Nephron (organoid): ENCODE results near the gene PLBD2.

ENCODE experiments used
- H3K27ac Mint-ChIP-seq, 3 experiments: 2 replicates each; pipeline ENCODE4 v1.8.0; 2020; ENCODE audit warnings: mixed read lengths in 3 of 3, mild to moderate bottlenecking in 2 of 3, moderate library complexity in 1 of 3
- H3K27me3 Mint-ChIP-seq: 2 replicates; pipeline ENCODE4 v1.8.0; 2021; ENCODE audit warnings: low read depth, mild to moderate bottlenecking, moderate library complexity, mixed read lengths
- H3K36me3 Mint-ChIP-seq: 2 replicates; pipeline ENCODE4 v1.8.0; 2020; ENCODE audit warnings: low read depth, mixed read lengths
- H3K4me1 Mint-ChIP-seq: 2 replicates; pipeline ENCODE4 v1.8.0; 2020; ENCODE audit warnings: mixed read lengths
- H3K4me3 Mint-ChIP-seq, 3 experiments: 2 replicates each; pipeline ENCODE4 v1.8.0; 2020; ENCODE audit warnings: mild to moderate bottlenecking in 3 of 3, mixed read lengths in 3 of 3, moderate library complexity in 2 of 3
- H3K9me3 Mint-ChIP-seq: 2 replicates; pipeline ENCODE4 v1.8.0; 2020; ENCODE audit warnings: mixed read lengths
- CTCF ChIP-seq, 3 experiments: fragments of 200-600 bp; sonication (generic); IDR thresholded peaks; one replicate each; pipeline ENCODE4 v1.5.0; 2021; ENCODE audit warnings: antibody characterized with exemption in 3 of 3; ENCODE audit not compliant: unreplicated experiment in 3 of 3

Gene PLBD2

GRCh38 chr12:113326775-113327395, 31.5 kb upstream of the PLBD2 start:
- Mint-ChIP-seq H3K27ac (peak overlapping the region in 2 of 3 experiments; percentile 43 to 77), H3K4me1 (peaks cover 5% of the 10 kb centered on the region), H3K9me3 (no peaks in the 10 kb centered on the region), H3K36me3 (peaks cover 9% of the 10 kb centered on the region), H3K4me3 (no peak overlapping the region), H3K27me3 (peaks cover 10% of the 10 kb centered on the region)
- TF ChIP-seq CTCF (IDR thresholded peaks at IDR 0.05; ENCODE audit: unreplicated experiment in 3 of 3), result no peak

- no peak for TF ChIP-seq CTCF (IDR thresholded peaks at IDR 0.05; ENCODE audit: unreplicated experiment in 3 of 3)
- peaks cover 8% of the 10 kb centered on the region for H3K36me3 Mint-ChIP-seq
- H3K4me1 Mint-ChIP-seq, result peaks cover 5% of the 10 kb centered on the region
- peaks cover 16% of the 10 kb centered on the region for H3K27me3 Mint-ChIP-seq
- H3K27ac Mint-ChIP-seq, result no peak overlapping the region
- H3K9me3 Mint-ChIP-seq, result no peaks in the 10 kb centered on the region
- H3K4me3 Mint-ChIP-seq, result no peak overlapping the region
Measured at GRCh38 chr12:113328368-113328889, 30.0 kb upstream of the PLBD2 start.

- TF ChIP-seq CTCF (IDR thresholded peaks at IDR 0.05; ENCODE audit: unreplicated experiment in 3 of 3), result no peak
- Mint-ChIP-seq H3K27ac (no peak overlapping the region), H3K27me3 (peaks cover 23% of the 10 kb centered on the region), H3K4me3 (no peak overlapping the region), H3K4me1 (peaks cover 5% of the 10 kb centered on the region), H3K9me3 (no peaks in the 10 kb centered on the region), H3K36me3 (peaks cover 8% of the 10 kb centered on the region)
Measured at GRCh38 chr12:113329022-113329790, 29.2 kb upstream of the PLBD2 start.

GRCh38 chr12:113329791-113330417, 28.5 kb upstream of the PLBD2 start:
- Mint-ChIP-seq H3K27ac (no peak overlapping the region), H3K4me3 (no peak overlapping the region), H3K4me1 (peaks cover 10% of the 10 kb centered on the region), H3K36me3 (peaks cover 8% of the 10 kb centered on the region), H3K27me3 (peaks cover 28% of the 10 kb centered on the region), H3K9me3 (no peaks in the 10 kb centered on the region)
- no peak for TF ChIP-seq CTCF (IDR thresholded peaks at IDR 0.05; ENCODE audit: unreplicated experiment in 3 of 3)

GRCh38 chr12:113330505-113330904, 27.9 kb upstream of the PLBD2 start:
- H3K9me3 Mint-ChIP-seq, result no peaks in the 10 kb centered on the region
- no peak overlapping the region for H3K4me3 Mint-ChIP-seq
- H3K4me1 Mint-ChIP-seq, result peaks cover 10% of the 10 kb centered on the region
- H3K27ac Mint-ChIP-seq, result no peak overlapping the region
- TF ChIP-seq CTCF (IDR thresholded peaks at IDR 0.05; ENCODE audit: unreplicated experiment in 3 of 3), result no peak
- H3K36me3 Mint-ChIP-seq, result peaks cover 8% of the 10 kb centered on the region
- H3K27me3 Mint-ChIP-seq, result peaks cover 32% of the 10 kb centered on the region
